IMR-90 (cell line): Measurements from ENCODE around the gene NR1I3. TPM values are rescaled to one million over a fixed set of nuclear protein-coding genes. Genes with fewer than 3 reads are reported as not detected.

Source experiments
- ATAC-seq: fragments of 200-7000 bp; cut with Tn5 transposase; 2 replicates; pipeline ENCODE4 v1.9.1; 2020; ENCODE audit warnings: low read depth, mild to moderate bottlenecking, moderate library complexity
- BruUV-seq: library from RNA; stranded (reverse); fragments of 400-500 nt; replicated peaks from 2 replicates; lab custom pipeline; 2021; lab: Mats Ljungman, UMichigan
- CTCF ChIA-PET: fragments of 300-600 bp; formaldehyde crosslinking; extraction: SDS; loops from one replicate; lab custom pipeline; 2021; ENCODE audit warnings: antibody characterized with exemption; lab: Yijun Ruan, JAX
- POLR2A ChIA-PET: fragments of 300-600 bp; sonication (Branson Sonifier 250); formaldehyde crosslinking; loops from one replicate; lab custom pipeline; 2022; ENCODE audit warnings: antibody characterized with exemption; ENCODE audit not compliant: unreplicated experiment; lab: Charles Lee
- DNase-seq: peaks from one replicate; pipeline ENCODE4 v3.0.0; 2013
- H2AFZ ChIP-seq: replicated peaks from 2 replicates; pipeline ENCODE3; 2013; ENCODE audit warnings: low read length, mild to moderate bottlenecking; ENCODE audit not compliant: poor library complexity
- H2AK5ac ChIP-seq: 2 replicates; pipeline ENCODE4 v1.6.1; 2013; ENCODE audit warnings: low read depth, low read length, inconsistent platforms
- H2AK9ac ChIP-seq: replicated peaks from 2 replicates; pipeline ENCODE3; 2013; ENCODE audit warnings: mild to moderate bottlenecking, low read depth, low read length, moderate library complexity; ENCODE audit not compliant: poor library complexity
- H2BK120ac ChIP-seq: 2 replicates; pipeline ENCODE4 v1.6.1; 2013; ENCODE audit warnings: low read depth, low read length, inconsistent platforms
- H2BK15ac ChIP-seq: 3 replicates; pipeline ENCODE4 v1.6.1; 2013; ENCODE audit warnings: low read depth, low read length, inconsistent platforms
- H2BK20ac ChIP-seq: 2 replicates; pipeline ENCODE4 v1.6.1; 2013; ENCODE audit warnings: low read depth, mild to moderate bottlenecking, inconsistent platforms, low read length, moderate library complexity
- H2BK5ac ChIP-seq: 2 replicates; pipeline ENCODE4 v1.6.1; 2013; ENCODE audit warnings: mild to moderate bottlenecking, low read depth, low read length, inconsistent platforms; ENCODE audit not compliant: poor library complexity, severe bottlenecking
- H3K14ac ChIP-seq: replicated peaks from 2 replicates; pipeline ENCODE4 v1.6.1; 2013; ENCODE audit warnings: low read depth, low read length, inconsistent platforms
- H3K18ac ChIP-seq: 2 replicates; pipeline ENCODE4 v1.6.1; 2013; ENCODE audit warnings: low read depth, low read length, control low read depth
- H3K23ac ChIP-seq: 2 replicates; pipeline ENCODE4 v1.6.1; 2013; ENCODE audit warnings: low read depth, low read length, inconsistent platforms
- H3K27ac ChIP-seq: 2 replicates; pipeline ENCODE4 v1.5.1; 2013; ENCODE audit warnings: mild to moderate bottlenecking, control low read depth, low read length; ENCODE audit not compliant: insufficient read depth
- H3K27me3 ChIP-seq: 2 replicates; pipeline ENCODE4 v1.6.1; 2013; ENCODE audit warnings: low read length; ENCODE audit not compliant: control insufficient read depth, insufficient read depth
- H3K36me3 ChIP-seq: 2 replicates; pipeline ENCODE4 v1.6.1; 2013; ENCODE audit warnings: low read length, mixed read lengths; ENCODE audit not compliant: control insufficient read depth, insufficient read depth
- H3K4ac ChIP-seq: 2 replicates; pipeline ENCODE4 v1.6.1; 2013; ENCODE audit warnings: low read depth, low read length, inconsistent platforms
- H3K4me1 ChIP-seq: 2 replicates; pipeline ENCODE4 v1.6.1; 2013; ENCODE audit warnings: low read length, mixed read lengths; ENCODE audit not compliant: control insufficient read depth, insufficient read depth
- H3K4me2 ChIP-seq: 2 replicates; pipeline ENCODE4 v1.6.1; 2013; ENCODE audit warnings: low read depth, mild to moderate bottlenecking, control low read depth, low read length, moderate library complexity
- H3K4me3 ChIP-seq: 2 replicates; pipeline ENCODE4 v1.5.1; 2013; ENCODE audit warnings: low read depth, mild to moderate bottlenecking, control low read depth, low read length, moderate library complexity; ENCODE audit not compliant: insufficient read depth
- H3K56ac ChIP-seq: 2 replicates; pipeline ENCODE4 v1.6.1; 2013; ENCODE audit warnings: low read length, inconsistent platforms; ENCODE audit not compliant: insufficient read depth; ENCODE audit errors: extremely low read depth
- H3K79me1 ChIP-seq, 2 experiments: 2 replicates each; pipeline ENCODE4 v1.6.1; 2013; ENCODE audit warnings: low read length in 2 of 2, inconsistent platforms in 1 of 2, low read depth in 1 of 2
- H3K9ac ChIP-seq: 2 replicates; pipeline ENCODE4 v1.6.1; 2013; ENCODE audit warnings: low read depth, low read length, control low read depth
- H3K9me1 ChIP-seq: 2 replicates; pipeline ENCODE4 v1.6.1; 2013; ENCODE audit warnings: low read length, inconsistent platforms; ENCODE audit not compliant: insufficient read depth
- H3K9me3 ChIP-seq: 2 replicates; pipeline ENCODE4 v1.6.1; 2013; ENCODE audit warnings: low read length; ENCODE audit not compliant: control insufficient read depth, insufficient read depth
- H4K20me1 ChIP-seq: 2 replicates; pipeline ENCODE4 v1.6.1; 2013; ENCODE audit warnings: low read length, inconsistent platforms; ENCODE audit not compliant: insufficient read depth
- H4K5ac ChIP-seq: 2 replicates; pipeline ENCODE4 v1.6.1; 2013; ENCODE audit warnings: mild to moderate bottlenecking, low read depth, low read length, control low read depth
- H4K8ac ChIP-seq, 2 experiments: 2 replicates each; pipeline ENCODE4 v1.6.1; 2013; ENCODE audit warnings: low read depth in 2 of 2, low read length in 2 of 2, control low read depth in 1 of 2, inconsistent platforms in 1 of 2
- H4K91ac ChIP-seq: 2 replicates; pipeline ENCODE4 v1.6.1; 2013; ENCODE audit warnings: low read depth, low read length, inconsistent platforms; ENCODE audit not compliant: insufficient read depth
- BHLHE40 ChIP-seq: fragments of 150-350 bp; IDR thresholded peaks from 2 replicates; pipeline ENCODE4 v1.6.1; 2016; ENCODE audit warnings: mild to moderate bottlenecking, low read depth, low read length
- RAD21 ChIP-seq: IDR thresholded peaks from 2 replicates; pipeline ENCODE4 v1.6.1; 2012; ENCODE audit warnings: low read length, improper control_type of control experiment
- WGBS, 2 experiments: methylation state at CpG; one replicate each; pipeline versions ENCODE4 v1.1.5 to v1.1.7; 2013; ENCODE audit warnings: missing lambda C conversion rate in 2 of 2; ENCODE audit not compliant: insufficient read length in 1 of 2; ENCODE audit errors: extremely low coverage in 2 of 2; 5-methylcytosine and 5-hydroxymethylcytosine counted together
- dilution Hi-C: fragments of 300-500 bp; cut with HindIII; formaldehyde crosslinking; loops from one replicate; pipeline ENCODE4 v1.14.3; 2018; ENCODE audit warnings: low sequenced_read_pairs; ENCODE audit not compliant: unreplicated experiment
- in situ Hi-C: fragments of 300-500 bp; cut with MboI; formaldehyde crosslinking; loops from 3 replicates; pipeline ENCODE4 v1.14.3; 2019; ENCODE audit warnings: low sequenced_read_pairs, inconsistent platforms, mixed read lengths
- intact Hi-C: fragments of 100-400 bp; cut with micrococcal nuclease; formaldehyde crosslinking; loops from 2 replicates; pipeline ENCODE4 v1.10.0; 2022
- polyA plus RNA-seq, 3 experiments: library from polyadenylated mRNA; depleted of rRNA; stranded (reverse); fragments of >200 nt; gene quantifications; 2 replicates each; pipeline ENCODE4 v1.2.3, GENCODE V29; 2012; ENCODE audit warnings: low replicate concordance in 1 of 3
- total RNA-seq: library from RNA; depleted of rRNA; stranded (reverse); fragments of >200 nt; gene quantifications from 2 replicates; pipeline ENCODE4 v1.2.3, GENCODE V29; 2012
- TF ChIP-seq, protein P1 (sequence below): conservative IDR thresholded peaks from 2 replicates; pipeline ENCODE4 v1.5.1; 2012; ENCODE audit warnings: mild to moderate bottlenecking, low read depth, low read length, improper control_type of control experiment

Gene NR1I3
- total and polyA plus RNA-seq, 2 of the 4 experiments (the other 2 are of a cell fraction), result not detected

DNA sequence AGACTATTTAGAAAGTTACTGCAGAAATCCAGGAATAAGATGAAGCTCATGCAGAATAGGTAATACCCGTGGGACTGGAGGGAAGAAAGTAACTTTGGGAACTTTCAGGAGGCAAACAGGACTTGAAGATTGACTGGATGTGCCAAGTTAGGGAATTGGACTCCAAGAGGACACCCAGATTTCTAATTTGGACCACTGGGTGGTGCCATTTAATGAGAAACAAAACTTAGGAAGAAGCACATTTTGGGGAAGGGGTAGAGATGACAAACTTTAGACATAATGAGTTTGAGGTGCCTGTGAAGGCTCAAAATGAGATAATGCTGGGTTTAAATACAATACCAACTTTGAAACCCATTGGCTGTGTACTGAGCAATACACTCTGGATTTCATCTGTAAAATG lies 57.4 kb downstream of the NR1I3 start:
- Histone ChIP-seq H3K56ac (no peak overlapping the region), H4K20me1 (no peaks in the 10 kb centered on the region), H2BK20ac (no peak overlapping the region), H2AFZ (no peak overlapping the region), H3K9me3 (no peaks in the 10 kb centered on the region), H4K5ac (no peak overlapping the region), H2BK120ac (no peak overlapping the region), H3K4ac (no peak overlapping the region), H3K27me3 (no peaks in the 10 kb centered on the region), H2AK9ac (no peak overlapping the region), H3K18ac (no peak overlapping the region), H3K9ac (no peak overlapping the region), H3K27ac (no peak overlapping the region), H2AK5ac (no peak overlapping the region), H3K4me1 (peaks cover 11% of the 10 kb centered on the region), H3K9me1 (peaks cover 10% of the 10 kb centered on the region; the same call in 1 of the 2 replicates), H2BK15ac (no peak overlapping the region), H3K4me2 (no peak overlapping the region), H3K23ac (no peak overlapping the region), H3K14ac (no peak overlapping the region), H3K4me3 (no peak overlapping the region), H2BK5ac (no peak overlapping the region), H4K8ac (no peak overlapping the region), H3K79me1 (peaks cover 11 to 19% of the 10 kb centered on the region in 2 experiments), H4K91ac (no peak overlapping the region), H3K36me3 (peaks cover under 1% of the 10 kb centered on the region; the same call in 1 of the 2 replicates)
- dilution Hi-C loops (no loop called here), intact Hi-C loops (no loop called here), in situ Hi-C loops (no loop called here)
- DNase-seq (no peak), ATAC-seq (no peak)
- 70% methylated on average over 1 of the region's 1 CpG; no CpG with 5 or more reads in 1 of the 2 experiments for WGBS, 2 experiments
- CTCF ChIA-PET, result interaction anchor here (0.6 to 0.7 kb wide), 3 partner anchors 10 to 1905 kb away, joined by 3 read pairs; no protein-coding TSS in a partner anchor
- peak; percentile 14; the same call in 1 of the 2 replicates for TF ChIP-seq RAD21
- TF ChIP-seq, protein P1, sequence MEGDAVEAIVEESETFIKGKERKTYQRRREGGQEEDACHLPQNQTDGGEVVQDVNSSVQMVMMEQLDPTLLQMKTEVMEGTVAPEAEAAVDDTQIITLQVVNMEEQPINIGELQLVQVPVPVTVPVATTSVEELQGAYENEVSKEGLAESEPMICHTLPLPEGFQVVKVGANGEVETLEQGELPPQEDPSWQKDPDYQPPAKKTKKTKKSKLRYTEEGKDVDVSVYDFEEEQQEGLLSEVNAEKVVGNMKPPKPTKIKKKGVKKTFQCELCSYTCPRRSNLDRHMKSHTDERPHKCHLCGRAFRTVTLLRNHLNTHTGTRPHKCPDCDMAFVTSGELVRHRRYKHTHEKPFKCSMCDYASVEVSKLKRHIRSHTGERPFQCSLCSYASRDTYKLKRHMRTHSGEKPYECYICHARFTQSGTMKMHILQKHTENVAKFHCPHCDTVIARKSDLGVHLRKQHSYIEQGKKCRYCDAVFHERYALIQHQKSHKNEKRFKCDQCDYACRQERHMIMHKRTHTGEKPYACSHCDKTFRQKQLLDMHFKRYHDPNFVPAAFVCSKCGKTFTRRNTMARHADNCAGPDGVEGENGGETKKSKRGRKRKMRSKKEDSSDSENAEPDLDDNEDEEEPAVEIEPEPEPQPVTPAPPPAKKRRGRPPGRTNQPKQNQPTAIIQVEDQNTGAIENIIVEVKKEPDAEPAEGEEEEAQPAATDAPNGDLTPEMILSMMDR, result peak; percentile 26
- TF ChIP-seq BHLHE40, result no peak
- BruUV-seq, result no TSS peak
- POLR2A ChIA-PET, result no interaction called here
